H1 (cell line): ENCODE data around the gene TTC28. TPM values are rescaled to one million over a fixed set of nuclear protein-coding genes. Genes with fewer than 3 reads are reported as not detected.

Source experiments
- BCL11A ChIP-seq, 2 experiments: IDR thresholded peaks; one replicate each; pipeline ENCODE4 v1.6.1; 2011; ENCODE audit warnings: low read depth in 2 of 2, low read length in 2 of 2, mild to moderate bottlenecking in 2 of 2
- CHD2 ChIP-seq: IDR thresholded peaks from 2 replicates; pipeline ENCODE4 v1.6.1; 2012; ENCODE audit warnings: low read length, improper control_type of control experiment
- CHD7 ChIP-seq: fragments of 300-600 bp; sonication (generic); IDR thresholded peaks from 2 replicates; pipeline ENCODE4 v1.7.1; 2012; ENCODE audit warnings: low read length, moderate library complexity, mild to moderate bottlenecking, inconsistent platforms; ENCODE audit not compliant: insufficient replicate concordance
- KDM5A ChIP-seq: fragments of 200-600 bp; IDR thresholded peaks from 2 replicates; pipeline ENCODE4 v1.7.1; 2012; ENCODE audit warnings: mild to moderate bottlenecking, low read length, inconsistent platforms, mixed read lengths
- MAX ChIP-seq: IDR thresholded peaks from 2 replicates; pipeline ENCODE4 v1.6.1; 2012; ENCODE audit warnings: inconsistent platforms
- SAP30 ChIP-seq: fragments of 300-600 bp; sonication (generic); IDR thresholded peaks from 2 replicates; pipeline ENCODE4 v1.7.1; 2012; ENCODE audit warnings: low read length, moderate library complexity, mild to moderate bottlenecking, inconsistent platforms; ENCODE audit not compliant: insufficient read depth, insufficient replicate concordance
- SP4 ChIP-seq: IDR thresholded peaks from 2 replicates; pipeline ENCODE4 v1.6.1; 2012; ENCODE audit warnings: low read length, inconsistent platforms
- TBP ChIP-seq: IDR thresholded peaks from 2 replicates; pipeline ENCODE4 v1.6.1; 2011; ENCODE audit warnings: low read depth, low read length, improper control_type of control experiment
- polyA plus RNA-seq, 7 experiments: library from polyadenylated mRNA; depleted of rRNA in 3 of 7; stranded (reverse) in 5 of 7; unstranded in 2 of 7; fragments of >200 nt in 5 of 7; fragments of 200-250 nt in 2 of 7; gene quantifications; 1 replicate in 5 of 7; 2 replicates in 1 of 7; 4 replicates in 1 of 7; pipeline versions ENCODE4 v1.2.1 to v1.2.3, GENCODE V29; 2011 to 2013; ENCODE audit warnings: missing spikeins in 2 of 7, mixed read lengths in 2 of 7
- total RNA-seq: library from RNA; stranded (reverse); fragmentation: NEBNext Ultra II Directional; extraction: Animal tissue kit (Norgen Biotek cat#: 25700); gene quantifications from 2 replicates; pipeline ENCODE4 v1.2.1, GENCODE V29; 2021

The TTC28 gene
- total and polyA plus RNA-seq, 2 of the 8 experiments (the other 6 are each of a cell fraction or from before 2014, with no cell fraction given): 2.6 to 12.6 TPM

DNA sequence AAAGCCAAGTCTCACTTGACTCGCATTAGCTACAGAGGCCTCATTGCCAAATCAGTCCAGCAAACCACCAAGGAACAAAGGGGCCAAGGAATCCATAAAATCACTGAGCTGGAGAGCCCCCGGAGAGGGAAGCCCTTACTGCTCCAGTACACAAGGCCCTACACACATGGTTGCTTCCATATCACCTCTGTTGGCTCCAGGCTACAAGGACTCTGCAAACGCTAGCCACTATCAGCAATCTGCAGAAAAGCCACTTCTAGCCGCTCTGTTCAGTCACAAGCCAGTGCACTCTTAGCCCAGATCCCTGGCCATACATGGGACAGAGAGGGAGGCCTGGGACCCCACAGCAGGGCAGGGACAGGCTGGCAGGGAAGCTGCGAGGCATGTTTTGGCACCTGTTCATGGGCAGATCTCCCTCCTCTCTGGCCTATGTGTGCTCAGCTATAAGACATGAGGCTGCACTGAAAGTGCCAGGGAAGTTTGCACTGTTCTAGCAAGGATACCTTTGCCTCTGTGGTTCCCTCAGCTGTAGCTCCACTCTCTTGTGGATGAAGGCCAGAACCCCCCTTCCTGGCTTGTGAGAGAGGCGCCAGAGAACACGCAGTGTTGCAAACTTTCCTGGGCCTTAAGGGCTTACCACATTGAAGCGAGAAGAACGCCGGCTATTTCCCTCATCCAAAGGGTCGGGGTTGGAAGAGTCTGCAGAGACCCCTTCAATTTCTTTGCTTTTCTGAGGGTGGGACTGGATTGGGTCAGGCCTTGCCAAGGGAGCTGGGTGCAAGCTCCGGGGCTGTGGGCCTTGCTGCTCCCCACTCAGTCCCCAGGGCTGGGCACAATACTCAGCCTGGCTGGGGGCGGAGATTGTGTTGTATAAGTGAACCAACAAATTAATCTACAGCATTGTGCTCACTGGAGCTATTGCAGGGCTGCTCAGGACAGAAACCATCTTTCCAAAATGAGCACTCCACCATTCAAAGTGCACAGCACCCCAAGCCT lies 651.9 kb downstream of the TTC28 start (continued):
- no peak for TF ChIP-seq CHD7
- TF ChIP-seq SP4: no peak
- TF ChIP-seq KDM5A: no peak
- TF ChIP-seq TBP: no peak
- no peak for TF ChIP-seq MAX
- TF ChIP-seq CHD2: no peak
- no peak for TF ChIP-seq SAP30
- TF ChIP-seq BCL11A (IDR thresholded peaks at IDR 0.05; ENCODE audit: low read depth in 2 of 2, low read length in 2 of 2): no peak
- TF ChIP-seq, all 59 proteins: peak for 0
